ENCODE measurements around the gene SI.
"Not testable (repeated sequence)": the region's sequence is repeated elsewhere in the genome, so short reads cannot be mapped to it uniquely, and the experiment has no call there.

Gene SI

GRCh38 chr3:165070682-165071081, 7.6 kb downstream of the SI start:
- H3K4me3 ChIP-seq (replicated peaks in 1 of 2; ENCODE audit: low read depth in 2 of 2, low read length in 2 of 2): no peak overlapping the region
- no peak for TF ChIP-seq CTCF (IDR thresholded peaks at IDR 0.05; ENCODE audit: low read depth, low read length)
- DNase-seq (ENCODE audit: low read depth in 2 of 2): no peak

GRCh38 chr3:165056510-165056909, 21.8 kb downstream of the SI start:
- TF ChIP-seq CTCF (IDR thresholded peaks at IDR 0.05; ENCODE audit: low read depth, low read length): no peak
- no peak for DNase-seq (ENCODE audit: low read depth in 2 of 2)

GRCh38 chr3:165040186-165040585, 38.1 kb downstream of the SI start:
- no peak overlapping the region for H3K4me3 ChIP-seq (replicated peaks in 1 of 2; ENCODE audit: low read depth in 2 of 2, low read length in 2 of 2)

More at GRCh38 chr3:165056510-165056909, 21.8 kb downstream of the SI start:
- H3K4me3 ChIP-seq (replicated peaks in 1 of 2; ENCODE audit: low read depth in 2 of 2, low read length in 2 of 2): no peak overlapping the region

GRCh38 chr3:165011557-165011956, 66.7 kb downstream of the SI start:
- no peak overlapping the region for H3K4me3 ChIP-seq (replicated peaks in 1 of 2; ENCODE audit: low read depth in 2 of 2, low read length in 2 of 2)
- no peak for TF ChIP-seq CTCF (IDR thresholded peaks at IDR 0.05; ENCODE audit: low read depth, low read length)
- DNase-seq (ENCODE audit: low read depth in 2 of 2): no peak

More at GRCh38 chr3:165040186-165040585, 38.1 kb downstream of the SI start:
- no peak for DNase-seq (ENCODE audit: low read depth in 2 of 2)
- no peak for TF ChIP-seq CTCF (IDR thresholded peaks at IDR 0.05; ENCODE audit: low read depth, low read length)

- H3K4me3 ChIP-seq (replicated peaks in 1 of 2; ENCODE audit: low read depth in 2 of 2, low read length in 2 of 2): no peak overlapping the region
- no peak for TF ChIP-seq CTCF (IDR thresholded peaks at IDR 0.05; ENCODE audit: low read depth, low read length)
- no peak for DNase-seq (ENCODE audit: low read depth in 2 of 2)
These were observed 93.3 kb downstream of the SI start for GRCh38 chr3:164984947-164985346.

GRCh38 chr3:164962610-164963009, 115.7 kb downstream of the SI start:
- no peak for TF ChIP-seq CTCF (IDR thresholded peaks at IDR 0.05; ENCODE audit: low read depth, low read length)
- H3K4me3 ChIP-seq (replicated peaks in 1 of 2; ENCODE audit: low read depth in 2 of 2, low read length in 2 of 2): no peak overlapping the region
- DNase-seq (ENCODE audit: low read depth in 2 of 2): no peak

- DNase-seq (ENCODE audit: low read depth in 2 of 2): no peak
- TF ChIP-seq CTCF (IDR thresholded peaks at IDR 0.05; ENCODE audit: low read depth, low read length): no peak
- no peak overlapping the region for H3K4me3 ChIP-seq (replicated peaks in 1 of 2; ENCODE audit: low read depth in 2 of 2, low read length in 2 of 2)
These were observed 125.3 kb downstream of the SI start for GRCh38 chr3:164952966-164953365.

GRCh38 chr3:164951403-164951802, 126.9 kb downstream of the SI start:
- not testable (repeated sequence) for H3K4me3 ChIP-seq (replicated peaks in 1 of 2; ENCODE audit: low read depth in 2 of 2, low read length in 2 of 2); DNase-seq (ENCODE audit: low read depth in 2 of 2)
